T47D (cell line): ENCODE results near the gene PDE1C.

Experiments used
- DNase-seq, 2 experiments: peaks; one replicate each; pipeline versions ENCODE4 v3.0.0 to v3.0.0-alpha.2; 2011 to 2012; ENCODE audit warnings: low read depth in 1 of 2, low spot score in 1 of 2
- JUND ChIP-seq: IDR thresholded peaks from 2 replicates; pipeline ENCODE4 v1.6.1; 2012; ENCODE audit warnings: low read depth
- in situ Hi-C: cut with HindIII; loops from 2 replicates; pipeline ENCODE4 v1.10.0; 2016; ENCODE audit warnings: low sequenced_read_pairs, low pct_unique_long_range_greater_than_20kb

The PDE1C gene

GRCh38 chr7:31878875-31879274 lies 191.3 kb downstream of the PDE1C start:
- in situ Hi-C loops, result no loop called here
- TF ChIP-seq JUND, result no peak

GRCh38 chr7:31875424-31875823 lies 194.8 kb downstream of the PDE1C start:
- TF ChIP-seq JUND, result no peak
- DNase-seq, result no peak
- in situ Hi-C loops, result no loop called here

More at GRCh38 chr7:31878875-31879274, 191.3 kb downstream of the PDE1C start:
- DNase-seq, result no peak

DNA sequence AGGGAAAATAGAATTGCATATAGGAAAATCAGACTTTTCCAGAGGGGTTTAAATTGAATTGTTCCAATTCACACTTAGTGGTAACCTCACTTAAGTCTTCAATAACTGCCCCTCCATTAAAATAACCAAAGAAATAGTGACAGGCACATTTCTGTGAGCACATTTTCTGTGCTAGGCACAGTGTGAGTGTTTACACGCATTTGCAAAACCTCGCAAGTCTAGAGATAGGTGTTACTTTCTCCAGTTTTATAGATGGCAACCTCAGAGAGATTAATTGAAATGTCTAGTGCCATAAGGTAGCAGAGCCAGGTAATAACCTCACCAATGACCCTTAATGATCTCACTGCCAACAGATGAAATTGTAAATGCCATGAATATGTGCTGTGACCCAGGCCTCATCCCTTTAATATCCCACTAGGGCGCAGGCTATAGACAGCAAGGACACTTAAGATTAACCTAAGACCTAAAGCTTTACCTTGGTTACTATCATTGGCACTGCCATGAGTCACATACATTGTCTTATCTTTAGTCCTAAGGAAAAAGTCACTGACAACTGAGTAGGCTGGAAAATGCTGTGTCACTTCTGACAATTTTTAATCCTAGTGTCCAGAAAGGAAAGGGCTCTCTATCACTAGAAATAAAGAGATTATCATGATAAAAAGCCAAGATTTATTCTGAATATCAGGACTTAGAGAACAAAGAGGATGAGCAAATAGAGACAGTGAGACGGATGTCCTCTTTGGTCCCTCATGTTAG lies 195.4 kb downstream of the PDE1C start:
- TF ChIP-seq JUND, result no peak
- DNase-seq, result no peak
- in situ Hi-C loops, result no loop called here

DNA sequence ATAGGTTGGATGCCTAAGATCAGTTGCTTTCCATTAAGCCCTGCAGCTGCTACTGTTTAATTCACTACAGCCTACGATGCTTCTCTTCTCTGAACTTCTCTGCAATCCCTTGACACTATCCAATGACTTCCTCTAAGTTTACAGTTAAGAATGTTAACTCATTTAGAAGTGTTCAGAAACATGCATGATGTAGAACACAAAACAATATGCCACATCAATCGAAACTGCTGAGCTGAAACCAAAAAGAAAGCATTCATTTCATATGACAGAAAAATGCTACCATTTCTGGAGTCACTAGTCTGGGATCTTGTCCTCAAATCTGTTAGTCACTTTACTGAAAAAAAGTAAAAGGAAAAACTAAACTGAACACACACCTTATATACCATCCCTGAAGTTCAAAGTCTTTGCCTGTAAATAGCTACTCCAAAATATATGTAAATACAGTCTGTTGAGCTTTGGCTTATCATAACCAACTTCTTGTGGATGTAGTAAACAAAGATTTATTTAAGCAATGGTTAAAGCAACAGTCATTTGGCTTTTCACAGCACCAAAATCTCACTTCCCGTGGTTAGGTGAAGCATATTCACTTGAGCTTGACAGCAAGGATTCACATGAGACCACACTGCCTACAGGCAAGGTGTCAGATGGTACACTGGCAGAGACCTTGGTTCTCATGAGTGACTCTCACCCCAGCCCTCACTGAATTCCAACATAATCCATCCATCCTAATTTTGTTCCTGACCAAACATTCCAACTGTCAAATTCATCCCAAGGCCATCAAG lies 196.2 kb downstream of the PDE1C start:
- DNase-seq, result no peak

DNA sequence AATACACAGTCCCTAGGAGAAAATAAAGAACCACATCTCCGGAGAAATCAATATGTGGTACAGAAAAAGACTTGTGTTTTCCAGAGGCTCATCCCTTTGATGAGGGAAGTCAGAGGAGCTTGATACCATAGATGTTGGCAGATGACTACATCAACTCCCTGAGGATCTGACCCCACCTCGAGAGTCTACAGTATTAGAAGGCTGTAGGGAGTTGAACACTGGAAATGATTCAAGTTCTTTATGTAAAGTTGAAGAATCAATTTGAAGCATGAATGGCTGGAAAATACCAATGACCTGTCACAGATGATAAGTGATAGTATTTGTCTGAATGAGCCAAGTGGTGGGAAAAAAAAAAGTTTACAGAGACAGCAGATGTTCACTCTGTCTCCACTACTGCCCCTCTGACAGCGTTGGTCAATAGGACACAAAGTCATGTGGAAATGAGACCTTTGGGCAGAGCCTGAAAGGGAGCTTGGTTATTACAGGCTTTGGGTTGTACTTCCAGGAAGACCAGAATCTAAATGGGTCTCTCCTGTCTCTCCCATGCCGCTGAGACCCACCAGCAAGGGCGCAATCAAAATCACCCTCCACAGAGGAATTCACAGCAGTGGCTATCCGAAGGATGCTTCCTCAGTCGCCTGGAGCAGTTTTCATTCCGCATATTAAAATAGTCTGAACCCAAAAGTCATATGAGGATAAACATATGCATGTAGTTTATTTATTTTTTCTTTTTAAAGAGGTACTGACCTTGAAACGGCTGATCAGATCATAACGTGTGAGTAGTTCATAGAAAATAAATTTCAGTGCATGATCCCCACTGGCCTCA lies 197.4 kb downstream of the PDE1C start:
- in situ Hi-C loops, result no loop called here
- no peak for DNase-seq
- no peak for TF ChIP-seq JUND

More for the DNA sequence above, 196.2 kb downstream of the PDE1C start:
- TF ChIP-seq JUND, result no peak
- in situ Hi-C loops, result no loop called here

- in situ Hi-C loops, result no loop called here
- no peak for TF ChIP-seq JUND
- no peak for DNase-seq
Observed at GRCh38 chr7:31864646-31865045, 205.6 kb downstream of the PDE1C start.

- TF ChIP-seq JUND, result no peak
- in situ Hi-C loops, result no loop called here
- no peak for DNase-seq
Observed at GRCh38 chr7:31860925-31861324, 209.3 kb downstream of the PDE1C start.

DNA sequence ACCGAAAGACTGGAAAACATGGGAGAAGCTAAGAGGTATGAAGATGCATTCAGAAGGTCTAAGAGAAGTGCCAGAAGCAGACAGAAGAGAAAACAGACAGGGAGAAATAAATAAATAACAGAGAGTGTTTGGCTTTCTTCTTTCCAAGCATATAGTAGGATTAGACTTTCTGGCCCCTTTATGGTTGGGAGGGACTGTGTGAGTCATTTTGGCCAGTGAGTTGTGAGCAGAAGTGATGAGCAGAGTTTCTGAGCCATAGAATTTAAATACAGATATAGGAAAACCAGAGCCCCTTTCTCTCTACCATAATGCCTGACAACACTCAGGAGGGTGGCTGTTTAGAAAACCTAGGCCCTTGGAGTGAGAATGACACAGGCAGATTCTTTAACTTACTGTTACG lies 212.2 kb downstream of the PDE1C start:
- in situ Hi-C loops, result no loop called here
- no peak for DNase-seq
- TF ChIP-seq JUND, result no peak

- DNase-seq, result no peak
- TF ChIP-seq JUND, result no peak
- in situ Hi-C loops, result no loop called here
Observed at GRCh38 chr7:31857172-31857571, 213.0 kb downstream of the PDE1C start.

- in situ Hi-C loops, result no loop called here
- no peak for DNase-seq
- no peak for TF ChIP-seq JUND
Observed at GRCh38 chr7:31856337-31856736, 213.9 kb downstream of the PDE1C start.

DNA sequence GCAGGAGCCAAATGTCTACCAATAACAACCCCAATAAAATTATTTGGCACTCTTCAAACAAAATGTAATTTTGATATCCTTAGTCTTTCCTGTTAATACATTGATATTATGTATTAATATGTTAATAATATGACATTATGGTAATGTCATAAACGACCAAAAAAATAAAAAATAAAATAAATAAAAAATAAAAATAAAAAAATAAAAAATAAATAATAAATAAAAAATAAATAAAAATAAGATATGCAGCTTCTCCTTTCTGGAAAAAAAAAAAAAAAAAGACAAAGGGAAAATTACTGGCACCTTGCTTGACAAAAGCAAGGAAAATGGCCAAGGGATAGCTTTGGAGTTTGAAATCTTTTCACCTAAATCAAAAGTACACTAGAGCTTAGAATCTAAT lies 214.7 kb downstream of the PDE1C start:
- in situ Hi-C loops, result no loop called here
- TF ChIP-seq JUND, result no peak
- DNase-seq, result no peak

DNA sequence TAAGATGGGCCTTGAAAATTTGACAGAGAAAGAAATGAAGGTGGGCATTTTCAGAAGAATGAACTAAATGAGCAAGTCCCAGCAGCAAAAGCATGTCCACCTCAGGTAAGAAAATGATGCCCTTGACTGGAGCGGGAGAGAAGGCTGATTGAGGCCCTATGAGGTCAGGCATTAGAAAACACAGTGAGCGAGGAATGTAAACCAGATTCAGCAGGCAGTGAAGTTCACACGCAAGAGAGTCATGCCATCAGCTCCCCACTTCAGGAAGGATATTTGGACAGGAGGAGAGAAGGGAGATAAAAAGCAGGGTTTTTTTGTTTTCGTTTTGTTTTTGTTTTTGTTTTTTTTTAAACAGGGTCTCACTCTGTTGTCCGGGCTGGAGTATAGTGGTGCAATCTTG lies 216.8 kb downstream of the PDE1C start:
- TF ChIP-seq JUND, result no peak
- in situ Hi-C loops, result no loop called here
- DNase-seq, result no peak
